Keratinocyte (primary cell): Measurements from ENCODE around the gene ING5. TPM values are rescaled to one million over a fixed set of nuclear protein-coding genes. Genes with fewer than 3 reads are reported as not detected.

Source experiments
- DNase-seq: peaks from one replicate; pipeline ENCODE4 v3.0.0-alpha.2; 2011; ENCODE audit warnings: low read depth, missing footprints, low spot score
- FAIRE-seq: peaks from 2 replicates; lab custom pipeline; 2011; peaks lifted over from hg19 to GRCh38; lab: Jason Lieb, UNC
- H2AFZ ChIP-seq: 2 replicates; pipeline ENCODE4 v1.6.0; 2012; ENCODE audit warnings: low read length, control low read depth, inconsistent platforms; ENCODE audit not compliant: control insufficient read depth
- H3K27ac ChIP-seq: 2 replicates; pipeline ENCODE4 v1.5.1; 2011; ENCODE audit warnings: low read length; ENCODE audit not compliant: control insufficient read depth, insufficient read depth
- H3K27me3 ChIP-seq: 3 replicates; pipeline ENCODE4 v1.6.0; 2011; ENCODE audit warnings: low read length; ENCODE audit not compliant: control insufficient read depth, insufficient read depth; ENCODE audit errors: extremely low read depth
- H3K36me3 ChIP-seq, 2 experiments: 2 replicates in 1 of 2; 3 replicates in 1 of 2; pipeline ENCODE4 v1.5.1; 2011; ENCODE audit warnings: low read length in 2 of 2, mild to moderate bottlenecking in 1 of 2; ENCODE audit not compliant: control insufficient read depth in 2 of 2, insufficient read depth in 2 of 2; ENCODE audit errors: extremely low read depth in 1 of 2
- H3K4me1 ChIP-seq: 3 replicates; pipeline ENCODE4 v1.5.1; 2011; ENCODE audit warnings: low read length; ENCODE audit not compliant: control insufficient read depth, insufficient read depth; ENCODE audit errors: extremely low read depth
- H3K4me2 ChIP-seq: 3 replicates; pipeline ENCODE4 v1.6.0; 2011; ENCODE audit warnings: low read depth, low read length; ENCODE audit not compliant: control insufficient read depth, insufficient read depth; ENCODE audit errors: extremely low read depth
- H3K4me3 ChIP-seq, 3 experiments: fragments of 200-600 bp in 1 of 3; sonication (generic) in 1 of 3; 2 replicates in 2 of 3; 3 replicates in 1 of 3; pipeline ENCODE4 v1.5.1; 2011 to 2016; ENCODE audit warnings: low read length in 3 of 3, mild to moderate bottlenecking in 3 of 3, control low read depth in 2 of 3, inconsistent platforms in 1 of 3, low read depth in 1 of 3, mixed read lengths in 1 of 3, mixed run types in 1 of 3, moderate library complexity in 1 of 3; ENCODE audit not compliant: control insufficient read depth in 2 of 3, insufficient read depth in 2 of 3; ENCODE audit errors: extremely low read depth in 1 of 3
- H3K79me2 ChIP-seq: 2 replicates; pipeline ENCODE4 v1.6.0; 2012; ENCODE audit warnings: low read length; ENCODE audit not compliant: control insufficient read depth, insufficient read depth
- H3K9ac ChIP-seq: 3 replicates; pipeline ENCODE4 v1.6.0; 2011; ENCODE audit warnings: low read length; ENCODE audit not compliant: control insufficient read depth, insufficient read depth; ENCODE audit errors: extremely low read depth
- H3K9me1 ChIP-seq: 3 replicates; pipeline ENCODE4 v1.6.0; 2011; ENCODE audit warnings: low read length; ENCODE audit not compliant: control insufficient read depth, insufficient read depth; ENCODE audit errors: extremely low read depth
- H3K9me3 ChIP-seq: 2 replicates; pipeline ENCODE4 v1.5.1; 2012; ENCODE audit warnings: low read depth, low read length; ENCODE audit not compliant: control insufficient read depth
- H4K20me1 ChIP-seq: 3 replicates; pipeline ENCODE4 v1.6.0; 2011; ENCODE audit warnings: low read length; ENCODE audit not compliant: control insufficient read depth, insufficient read depth; ENCODE audit errors: extremely low read depth
- EZH2 ChIP-seq: IDR thresholded peaks from one replicate; pipeline ENCODE4 v1.6.1; 2012; ENCODE audit warnings: inconsistent platforms, mild to moderate bottlenecking, low read length, moderate library complexity
- dilution Hi-C: fragments of 300-500 bp; cut with MboI; formaldehyde crosslinking; loops from one replicate; pipeline ENCODE4 v1.7.0; 2020; ENCODE audit warnings: low sequenced_read_pairs; ENCODE audit not compliant: extremely low pct_ligation_motif_present
- polyA plus RNA-seq, 5 experiments: library from polyadenylated mRNA; depleted of rRNA in 3 of 5; stranded (reverse) in 3 of 5; stranded (forward) in 1 of 5; unstranded in 1 of 5; fragments of >200 nt; gene quantifications; 1 replicate in 1 of 5; 2 replicates in 3 of 5; 3 replicates in 1 of 5; pipeline versions ENCODE4 v1.2.1 to v1.2.3, GENCODE V29; 2011 to 2012; ENCODE audit warnings: missing spikeins in 2 of 5, low read depth in 1 of 5, low replicate concordance in 1 of 5
- TF ChIP-seq, protein P1 (sequence below), 3 experiments: IDR thresholded peaks in 1 of 3; conservative IDR thresholded peaks in 1 of 3; optimal IDR thresholded peaks in 1 of 3; 2 replicates in 2 of 3; 3 replicates in 1 of 3; pipeline versions ENCODE3 to v1.5.1; 2011; ENCODE audit warnings: low read length in 3 of 3, mild to moderate bottlenecking in 3 of 3, moderate library complexity in 2 of 3, control low read depth in 1 of 3, inconsistent platforms in 1 of 3; ENCODE audit not compliant: insufficient read depth in 2 of 3; ENCODE audit errors: extremely low read depth in 1 of 3

The ING5 gene
- polyA plus RNA-seq, 1 donor (not counting 4 experiments of a cell fraction or from before 2014, with no cell fraction given) = 19.1 TPM

GRCh38 chr2:241744028-241744754 is 42.4 kb downstream of the ING5 start:
- H3K4me3 ChIP-seq = no peak overlapping the region
- H3K4me2 ChIP-seq = no peak overlapping the region
- FAIRE-seq = no peak
- no peak for DNase-seq
- no peaks in the 10 kb centered on the region for H3K27me3 ChIP-seq
- H3K9me1 ChIP-seq = no peaks in the 10 kb centered on the region
- H2AFZ ChIP-seq = no peak overlapping the region
- H3K9me3 ChIP-seq = no peaks in the 10 kb centered on the region
- no peak overlapping the region for H3K9ac ChIP-seq
- H3K36me3 ChIP-seq = peaks cover 0 to 16% of the 10 kb centered on the region in 2 experiments
- dilution Hi-C loops = no loop called here
- peaks cover 4% of the 10 kb centered on the region for H4K20me1 ChIP-seq
- no peaks in the 10 kb centered on the region for H3K79me2 ChIP-seq
- no peaks in the 10 kb centered on the region for H3K4me1 ChIP-seq
- TF ChIP-seq, protein P1, sequence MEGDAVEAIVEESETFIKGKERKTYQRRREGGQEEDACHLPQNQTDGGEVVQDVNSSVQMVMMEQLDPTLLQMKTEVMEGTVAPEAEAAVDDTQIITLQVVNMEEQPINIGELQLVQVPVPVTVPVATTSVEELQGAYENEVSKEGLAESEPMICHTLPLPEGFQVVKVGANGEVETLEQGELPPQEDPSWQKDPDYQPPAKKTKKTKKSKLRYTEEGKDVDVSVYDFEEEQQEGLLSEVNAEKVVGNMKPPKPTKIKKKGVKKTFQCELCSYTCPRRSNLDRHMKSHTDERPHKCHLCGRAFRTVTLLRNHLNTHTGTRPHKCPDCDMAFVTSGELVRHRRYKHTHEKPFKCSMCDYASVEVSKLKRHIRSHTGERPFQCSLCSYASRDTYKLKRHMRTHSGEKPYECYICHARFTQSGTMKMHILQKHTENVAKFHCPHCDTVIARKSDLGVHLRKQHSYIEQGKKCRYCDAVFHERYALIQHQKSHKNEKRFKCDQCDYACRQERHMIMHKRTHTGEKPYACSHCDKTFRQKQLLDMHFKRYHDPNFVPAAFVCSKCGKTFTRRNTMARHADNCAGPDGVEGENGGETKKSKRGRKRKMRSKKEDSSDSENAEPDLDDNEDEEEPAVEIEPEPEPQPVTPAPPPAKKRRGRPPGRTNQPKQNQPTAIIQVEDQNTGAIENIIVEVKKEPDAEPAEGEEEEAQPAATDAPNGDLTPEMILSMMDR (optimal IDR thresholded peaks at IDR 0.05 in 1 of 3, IDR thresholded peaks at IDR 0.05 in 1 of 3, conservative IDR thresholded peaks at IDR 0.05 in 1 of 3; ENCODE audit: extremely low read depth in 1 of 3, insufficient read depth in 2 of 3, low read length in 3 of 3) = no peak
- TF ChIP-seq EZH2 = no peak
- H3K27ac ChIP-seq = no peak overlapping the region

- no peaks in the 10 kb centered on the region for H3K9me1 ChIP-seq
- TF ChIP-seq, protein P1 (optimal IDR thresholded peaks at IDR 0.05 in 1 of 3, IDR thresholded peaks at IDR 0.05 in 1 of 3, conservative IDR thresholded peaks at IDR 0.05 in 1 of 3; ENCODE audit: extremely low read depth in 1 of 3, insufficient read depth in 2 of 3, low read length in 3 of 3) = no peak
- TF ChIP-seq EZH2 = no peak
- H3K36me3 ChIP-seq = peaks cover 0 to 17% of the 10 kb centered on the region in 2 experiments
- dilution Hi-C loops = no loop called here
- no peak overlapping the region for H3K4me3 ChIP-seq
- H3K9me3 ChIP-seq = no peaks in the 10 kb centered on the region
- no peaks in the 10 kb centered on the region for H3K27me3 ChIP-seq
- H3K4me2 ChIP-seq = no peak overlapping the region
- DNase-seq (no peak), FAIRE-seq (no peak)
- H3K27ac ChIP-seq = no peak overlapping the region
- H3K79me2 ChIP-seq = no peaks in the 10 kb centered on the region
- no peaks in the 10 kb centered on the region for H3K4me1 ChIP-seq
- H4K20me1 ChIP-seq = peaks cover 4% of the 10 kb centered on the region
- H2AFZ ChIP-seq = no peak overlapping the region
- H3K9ac ChIP-seq = no peak overlapping the region
Observed at GRCh38 chr2:241745276-241745675, 43.4 kb downstream of the ING5 start.
